NB4 (cell line): ENCODE data around the gene MAP2K7.

Source experiments
- DNase-seq: peaks from one replicate; pipeline ENCODE4 v3.0.0; 2010; ENCODE audit warnings: low read depth
- H3K4me3 ChIP-seq: one replicate; pipeline ENCODE4 v1.5.1; 2011; ENCODE audit warnings: mild to moderate bottlenecking, low read depth, low read length, moderate library complexity
- CTCF ChIP-seq: IDR thresholded peaks from one replicate; pipeline ENCODE4 v1.5.1; 2012; ENCODE audit warnings: low read depth, low read length
- MAX ChIP-seq: IDR thresholded peaks from 2 replicates; pipeline ENCODE4 v1.6.1; 2011; ENCODE audit warnings: low read depth, low read length
- MYC ChIP-seq: IDR thresholded peaks from 2 replicates; pipeline ENCODE4 v1.6.1; 2011; ENCODE audit warnings: low read depth, low read length
- POLR2A ChIP-seq: IDR thresholded peaks from 2 replicates; pipeline ENCODE4 v1.6.1; 2011; ENCODE audit warnings: mild to moderate bottlenecking; ENCODE audit not compliant: insufficient read length; ENCODE audit errors: extremely low read depth

Gene MAP2K7

GRCh38 chr19:7909471-7910067, 5.9 kb downstream of the MAP2K7 start:
- no peak overlapping the region for H3K4me3 ChIP-seq
- DNase-seq, result no peak
- no peak for TF ChIP-seq CTCF
- no peak for TF ChIP-seq MYC
- TF ChIP-seq POLR2A, result no peak
- no peak for TF ChIP-seq MAX

- no peak for DNase-seq
- H3K4me3 ChIP-seq, result no peak overlapping the region
- TF ChIP-seq MYC (no peak), CTCF (no peak), POLR2A (no peak), MAX (no peak)
These were observed 6.9 kb downstream of the MAP2K7 start for GRCh38 chr19:7910321-7911161.

GRCh38 chr19:7911508-7912143, 7.9 kb downstream of the MAP2K7 start:
- no peak overlapping the region for H3K4me3 ChIP-seq
- TF ChIP-seq MYC (no peak), CTCF (no peak), POLR2A (no peak)
- DNase-seq, result no peak

- TF ChIP-seq POLR2A, result no peak
- no peak for TF ChIP-seq MAX
- TF ChIP-seq CTCF, result no peak
- no peak for TF ChIP-seq MYC
- H3K4me3 ChIP-seq, result no peak overlapping the region
- DNase-seq, result no peak
These were observed 8.5 kb downstream of the MAP2K7 start for GRCh38 chr19:7912144-7912696.

GRCh38 chr19:7912697-7913564, 9.3 kb downstream of the MAP2K7 start:
- no peak overlapping the region for H3K4me3 ChIP-seq
- TF ChIP-seq MYC (no peak), MAX (no peak), CTCF (no peak)
- no peak for DNase-seq
